SK-N-MC (cell line): ENCODE data around the gene SCGB1C2.

ENCODE experiments used
- FOXP2 ChIP-seq: optimal IDR thresholded peaks from 2 replicates; pipeline ENCODE3; 2011; ENCODE audit warnings: mild to moderate bottlenecking, moderate library complexity; ENCODE audit not compliant: insufficient read depth; ENCODE audit errors: extremely low read length, control extremely low read depth
- POLR2AphosphoS5 ChIP-seq: IDR thresholded peaks from 2 replicates; pipeline ENCODE4 v1.6.1; 2012; ENCODE audit warnings: mild to moderate bottlenecking, low read depth, low read length, borderline replicate concordance

DNA sequence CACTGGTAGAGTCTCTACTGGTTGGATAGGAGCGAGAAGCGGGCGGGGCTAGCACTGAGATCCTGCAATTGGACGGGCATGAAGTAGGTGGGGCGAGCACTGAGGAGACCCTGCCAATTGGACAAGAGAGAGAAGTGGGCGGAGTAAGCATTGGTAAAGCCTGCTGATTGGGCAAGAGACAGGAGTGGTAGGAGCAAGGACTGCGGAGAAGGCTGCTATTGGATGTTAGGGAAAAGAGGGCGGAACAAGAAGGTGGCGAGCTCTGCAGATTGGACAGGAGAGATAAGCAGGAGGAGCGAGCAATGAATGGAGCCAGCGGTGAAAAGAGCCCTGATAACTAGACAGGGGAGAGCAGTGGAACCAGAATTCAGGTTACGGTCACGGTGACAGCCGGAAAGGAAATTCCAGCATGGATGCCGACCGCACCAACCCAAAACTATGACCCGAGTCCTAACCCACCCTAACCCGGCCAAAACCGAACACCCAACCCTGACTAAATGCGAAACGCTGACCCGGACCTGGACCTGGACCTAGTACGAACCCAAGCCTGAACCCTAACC, 4.8 kb downstream of the SCGB1C2 start:
- TF ChIP-seq POLR2AphosphoS5 (no peak), FOXP2 (no peak)
